ENCODE results near the gene POLR2L. TPM values are rescaled to one million over a fixed set of nuclear protein-coding genes. Genes with fewer than 3 reads are reported as not detected.

POLR2L gene
- total and polyA plus RNA-seq, 2 donors (not counting 1 experiment from before 2014, with no cell fraction given), result 44.4 to 80.8 TPM

DNA sequence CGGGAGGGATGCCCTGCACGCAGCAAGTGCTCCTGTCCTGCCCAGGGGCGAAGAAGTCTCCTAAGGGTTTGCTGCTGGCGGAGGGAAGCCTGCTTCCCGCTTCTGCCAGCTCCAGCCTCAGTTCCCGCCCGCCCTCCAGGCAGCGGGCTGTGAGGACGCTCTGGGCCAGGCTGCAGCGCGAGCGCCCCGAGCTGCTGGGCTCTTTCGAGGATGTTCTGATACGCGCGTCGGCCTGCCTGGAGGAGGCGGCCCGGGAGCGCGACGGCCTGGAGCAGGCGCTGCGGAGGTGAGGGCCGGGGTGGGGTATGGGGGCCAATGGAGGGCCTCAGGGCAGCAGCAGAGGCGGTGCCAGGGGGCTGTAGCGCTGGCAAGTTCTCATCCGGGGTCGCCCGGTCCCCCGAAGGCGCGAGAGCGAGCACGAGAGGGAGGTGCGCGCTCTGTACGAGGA, 12.5 kb downstream of the POLR2L start:
- 3% methylated on average over 39 of the region's 39 CpGs for WGBS (ENCODE audit: insufficient coverage)
- Histone ChIP-seq H3K4me1 (ENCODE audit: control insufficient read depth in 2 of 2, insufficient read depth in 2 of 2, low read length in 2 of 2) (peaks cover 69 to 73% of the 10 kb centered on the region in 2 donors), H3K4me3 (ENCODE audit: control extremely low read depth in 1 of 5, extremely low read depth in 1 of 5, insufficient read depth in 1 of 5, low read depth in 2 of 5, low read length in 4 of 5) (peak overlapping the region in 4 of 5 experiments; percentile 36 to 55 (median 48)), H3K27me3 (replicated peaks in 1 of 4; ENCODE audit: control extremely low read depth in 1 of 4, control insufficient read depth in 3 of 4, insufficient read depth in 4 of 4, low read length in 3 of 4) (peaks cover 0 to 60% (median 20%) of the 10 kb centered on the region in 4 experiments), H3K36me3 (replicated peaks in 1 of 2; ENCODE audit: control extremely low read depth in 1 of 2, control insufficient read depth in 1 of 2, extremely low read depth in 1 of 2, insufficient read depth in 2 of 2, low read length in 1 of 2) (peaks cover 0 to 4% of the 10 kb centered on the region in 2 experiments), H4K20me1 (ENCODE audit: control insufficient read depth, insufficient read depth, low read length, poor library complexity, severe bottlenecking) (peaks cover 61% of the 10 kb centered on the region), H3K9me3 (ENCODE audit: control extremely low read depth in 1 of 3, control insufficient read depth in 2 of 3, insufficient read depth in 1 of 3, low read length in 2 of 3) (peaks cover 0 to 15% (median 0%) of the 10 kb centered on the region in 3 donors), H2AFZ (ENCODE audit: insufficient read depth, low read depth, low read length, poor library complexity, severe bottlenecking) (peak overlapping the region; percentile 78), H3K4me2 (replicated peaks; ENCODE audit: low read depth, low read length, poor library complexity, severe bottlenecking) (peak overlapping the region; percentile 99), H3K27ac (ENCODE audit: low read length in 2 of 2) (no peak overlapping the region), H3K9ac (ENCODE audit: low read length) (peak overlapping the region; percentile 68), H3K79me2 (ENCODE audit: control insufficient read depth, insufficient read depth, low read length) (no peaks in the 10 kb centered on the region)
- intact Hi-C loops (cut with micrococcal nuclease), result loop anchor here (1.0 kb wide), 1 partner anchor 10 kb away; no protein-coding TSS in a partner anchor
- H3K9me3 Mint-ChIP-seq (ENCODE audit: insufficient read depth), result no peaks in the 10 kb centered on the region
- H3K27ac Mint-ChIP-seq, result no peak overlapping the region
- peak; percentile 4 for ATAC-seq (ENCODE audit: low read depth)
- TF ChIP-seq, protein P1, sequence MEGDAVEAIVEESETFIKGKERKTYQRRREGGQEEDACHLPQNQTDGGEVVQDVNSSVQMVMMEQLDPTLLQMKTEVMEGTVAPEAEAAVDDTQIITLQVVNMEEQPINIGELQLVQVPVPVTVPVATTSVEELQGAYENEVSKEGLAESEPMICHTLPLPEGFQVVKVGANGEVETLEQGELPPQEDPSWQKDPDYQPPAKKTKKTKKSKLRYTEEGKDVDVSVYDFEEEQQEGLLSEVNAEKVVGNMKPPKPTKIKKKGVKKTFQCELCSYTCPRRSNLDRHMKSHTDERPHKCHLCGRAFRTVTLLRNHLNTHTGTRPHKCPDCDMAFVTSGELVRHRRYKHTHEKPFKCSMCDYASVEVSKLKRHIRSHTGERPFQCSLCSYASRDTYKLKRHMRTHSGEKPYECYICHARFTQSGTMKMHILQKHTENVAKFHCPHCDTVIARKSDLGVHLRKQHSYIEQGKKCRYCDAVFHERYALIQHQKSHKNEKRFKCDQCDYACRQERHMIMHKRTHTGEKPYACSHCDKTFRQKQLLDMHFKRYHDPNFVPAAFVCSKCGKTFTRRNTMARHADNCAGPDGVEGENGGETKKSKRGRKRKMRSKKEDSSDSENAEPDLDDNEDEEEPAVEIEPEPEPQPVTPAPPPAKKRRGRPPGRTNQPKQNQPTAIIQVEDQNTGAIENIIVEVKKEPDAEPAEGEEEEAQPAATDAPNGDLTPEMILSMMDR (IDR thresholded peaks at IDR 0.05), result no peak
- no peak for TF ChIP-seq EZH2 (IDR thresholded peaks at IDR 0.05; ENCODE audit: borderline replicate concordance, insufficient read depth, low read depth, low read length, poor library complexity, severe bottlenecking)
- no peak for DNase-seq
- H3K4me1 Mint-ChIP-seq, result peaks cover 53% of the 10 kb centered on the region
- peaks cover 7% of the 10 kb centered on the region for H3K27me3 Mint-ChIP-seq
- H3K4me3 Mint-ChIP-seq, result peak overlapping the region; percentile 88
- CTCF ChIA-PET, result interaction anchor here (0.7 to 0.8 kb wide), 2 partner anchors 19 to 24 kb away, joined by 3 to 4 read pairs; no protein-coding TSS in a partner anchor
- POLR2A ChIA-PET, result interaction anchor here (0.7 to 6.4 kb wide), 3 partner anchors 10 to 14 kb away, joined by 4 to 57 read pairs (median 17); partner anchors contain the start of genes PNPLA2, POLR2L and TSPAN4
